ENCODE results near the gene DCAKD.

The DCAKD gene

DNA sequence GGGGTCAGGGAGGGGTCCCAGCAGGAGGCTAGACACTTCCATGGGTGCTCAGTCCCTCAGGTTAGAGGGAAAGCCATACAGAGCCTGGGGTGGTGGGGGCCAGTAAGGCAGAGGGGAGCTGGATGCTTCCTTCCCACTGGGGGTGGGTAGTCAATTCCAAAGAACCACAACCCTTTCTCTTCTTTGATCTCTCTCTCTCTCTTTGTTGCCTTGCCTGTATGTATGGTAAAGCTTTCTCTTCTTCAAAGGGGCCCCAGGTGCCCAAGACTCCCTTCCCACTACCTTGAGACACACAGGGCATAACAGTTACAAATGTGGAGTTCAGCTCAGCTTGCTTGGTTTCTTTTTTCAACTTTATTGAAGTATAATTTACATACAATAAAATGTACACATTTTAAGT lies 52.8 kb downstream of the DCAKD start:
- DNase-seq: no peak

DNA sequence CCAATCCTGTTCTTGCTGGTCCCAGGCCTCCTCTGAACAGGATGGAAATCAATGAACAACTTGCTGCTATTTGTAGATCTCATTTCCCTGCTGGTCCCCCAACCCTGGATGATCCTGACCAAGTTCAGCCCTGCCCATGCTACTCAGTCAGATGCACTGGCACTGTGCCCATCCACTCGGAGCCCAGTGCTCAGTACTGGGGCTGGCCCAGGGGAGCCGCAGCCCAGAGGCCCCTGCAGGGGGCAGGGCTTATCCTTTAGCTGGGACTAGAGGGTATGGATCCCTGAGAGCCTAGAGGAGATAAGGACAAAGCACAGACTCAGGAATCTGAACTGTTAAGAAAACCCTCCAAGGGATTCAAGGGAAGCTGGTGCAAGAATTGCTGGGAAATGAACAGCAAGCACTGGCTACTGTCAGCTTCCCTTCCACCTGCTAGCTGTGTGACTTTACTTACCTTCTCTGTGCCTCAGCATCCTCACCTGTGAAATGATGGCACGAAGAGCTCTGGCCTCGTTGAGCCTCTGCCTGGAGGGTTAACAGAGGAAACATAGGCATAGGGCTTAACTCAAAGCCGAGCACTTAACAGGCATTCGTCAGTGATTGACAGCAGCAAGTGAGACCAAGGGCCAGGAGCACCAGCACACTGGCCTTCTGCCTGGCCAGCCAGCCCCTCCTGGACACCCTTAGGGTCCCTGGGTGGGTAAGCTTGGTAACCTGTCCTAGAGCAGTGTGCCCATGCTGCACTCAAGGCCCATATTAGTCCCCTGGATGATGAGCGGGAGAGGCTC lies 53.5 kb downstream of the DCAKD start:
- DNase-seq: no peak

DNA sequence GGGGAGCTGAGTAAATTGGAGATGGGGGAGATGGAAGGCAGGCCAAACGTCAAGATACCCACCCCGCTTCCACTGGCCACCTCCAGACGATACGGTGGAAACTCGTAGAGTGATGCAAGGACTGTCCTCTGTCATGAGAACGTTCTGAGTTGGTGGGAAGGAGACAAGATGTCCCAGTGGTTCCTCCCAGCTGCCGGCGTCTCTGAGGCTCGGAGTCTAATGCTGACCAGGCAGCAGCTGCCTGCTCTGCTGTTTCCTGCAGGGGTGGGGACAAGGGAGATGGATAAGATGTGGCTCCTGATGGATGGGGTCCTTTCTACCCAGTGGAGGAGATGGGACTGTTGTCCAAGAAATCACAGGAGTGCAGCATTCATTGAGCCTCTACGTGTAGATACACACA lies 55.1 kb downstream of the DCAKD start:
- no peak for DNase-seq

DNA sequence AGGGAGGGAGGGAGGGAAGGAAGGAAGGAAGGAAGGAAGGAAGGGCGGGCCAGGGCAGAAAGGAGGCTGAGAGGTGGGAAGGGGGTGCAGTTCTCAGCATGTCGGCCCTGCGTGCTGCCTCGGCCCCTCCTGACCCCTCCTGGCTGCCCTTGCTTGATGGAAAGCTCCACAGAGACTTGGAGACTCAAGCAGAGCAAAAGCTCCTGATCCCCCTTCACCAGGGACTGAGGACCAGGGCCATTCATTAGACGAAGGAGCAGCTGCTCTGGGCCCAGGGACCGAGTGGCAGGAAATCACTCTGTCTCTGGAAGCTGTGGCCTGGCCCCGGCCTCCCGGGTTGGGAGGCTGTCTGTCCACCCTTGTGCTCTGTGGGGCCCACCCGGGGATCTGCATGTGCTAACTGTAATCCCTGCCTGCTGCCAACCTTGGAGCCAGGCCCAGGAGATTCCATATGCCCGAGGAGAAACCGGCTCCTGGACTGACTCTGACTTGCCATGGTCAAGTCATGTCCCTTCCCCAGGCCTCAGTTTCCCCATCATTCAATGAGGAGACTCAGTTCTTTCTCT lies 55.9 kb downstream of the DCAKD start:
- DNase-seq: no peak

- no peak for DNase-seq
Measured at GRCh38 chr17:44992242-44992939, 59.0 kb downstream of the DCAKD start.

GRCh38 chr17:44990994-44991393 lies 60.4 kb downstream of the DCAKD start:
- no peak for DNase-seq

DNA sequence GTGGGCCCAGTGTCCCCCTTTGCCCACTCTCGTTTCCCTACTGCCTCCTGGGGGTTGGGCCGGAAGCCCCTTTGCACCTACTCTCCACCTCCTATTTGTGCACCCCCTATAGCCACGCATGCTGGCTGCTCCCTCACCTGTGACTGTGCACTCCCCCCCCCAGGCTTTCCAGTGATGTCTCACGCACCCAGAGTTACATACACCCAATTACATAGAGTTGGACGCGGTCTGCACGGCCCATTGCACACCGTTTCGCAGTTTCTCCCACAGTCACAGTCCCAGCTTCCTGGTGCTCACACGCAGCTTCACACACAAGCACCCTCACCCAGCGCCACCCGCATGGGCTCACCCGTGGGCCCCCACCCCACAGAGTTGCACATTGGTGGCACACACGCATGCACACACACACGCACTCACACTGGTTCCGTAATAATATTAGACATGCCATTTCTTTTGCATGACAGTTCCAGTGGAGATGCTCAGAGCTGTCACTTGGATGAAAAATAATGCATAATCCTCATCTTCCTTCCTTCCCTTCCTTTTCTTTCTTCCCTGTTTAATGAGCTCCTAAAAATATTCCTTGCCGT lies 61.8 kb downstream of the DCAKD start:
- no peak for DNase-seq

DNA sequence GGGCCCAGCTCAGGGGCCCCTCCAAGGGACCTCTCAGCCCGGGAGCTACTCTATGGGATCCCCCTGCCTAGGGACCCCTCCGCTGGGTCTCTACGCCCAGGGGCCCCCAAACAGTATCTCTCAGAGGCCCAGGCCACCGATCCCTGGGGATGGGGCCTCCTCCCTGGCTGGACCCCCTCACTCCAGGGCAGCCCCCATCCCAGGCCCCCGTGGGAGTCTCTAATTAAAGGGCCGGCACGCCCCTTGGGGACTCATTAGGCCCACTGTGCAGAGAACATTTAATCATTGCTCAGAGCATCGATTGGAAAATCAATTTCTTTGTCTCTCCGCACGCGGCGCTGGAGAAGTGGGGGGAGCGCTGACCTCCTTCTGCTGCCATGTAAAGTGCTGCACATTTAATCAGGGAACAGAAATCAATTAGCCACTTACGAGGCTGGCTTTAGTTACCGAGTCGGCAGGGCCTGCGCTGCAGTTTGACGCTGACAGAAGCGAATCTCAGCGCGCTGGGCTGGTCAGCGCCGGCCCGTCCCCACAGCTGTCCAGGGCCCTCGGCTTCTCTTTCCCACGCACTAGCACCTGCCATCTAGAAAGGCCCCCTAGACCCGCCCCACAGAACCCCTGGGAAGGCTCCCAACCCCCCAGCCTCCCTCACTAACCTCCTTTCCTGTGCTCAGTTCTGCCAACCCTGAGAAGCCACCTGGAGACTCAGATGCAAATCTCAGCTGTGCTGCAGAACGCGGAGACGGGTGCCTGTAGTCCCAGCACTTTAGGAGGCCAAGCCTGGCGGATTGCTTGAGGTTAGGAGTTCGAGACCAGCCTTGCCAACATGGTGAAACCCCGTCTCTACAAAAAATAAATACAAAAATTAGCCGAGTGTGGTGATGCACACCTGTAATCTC lies 63.1 kb downstream of the DCAKD start:
- DNase-seq: no peak

- no peak for DNase-seq
Measured at GRCh38 chr17:44983563-44983962, 67.9 kb downstream of the DCAKD start.

GRCh38 chr17:44982113-44982702 lies 69.2 kb downstream of the DCAKD start:
- DNase-seq: no peak

DNA sequence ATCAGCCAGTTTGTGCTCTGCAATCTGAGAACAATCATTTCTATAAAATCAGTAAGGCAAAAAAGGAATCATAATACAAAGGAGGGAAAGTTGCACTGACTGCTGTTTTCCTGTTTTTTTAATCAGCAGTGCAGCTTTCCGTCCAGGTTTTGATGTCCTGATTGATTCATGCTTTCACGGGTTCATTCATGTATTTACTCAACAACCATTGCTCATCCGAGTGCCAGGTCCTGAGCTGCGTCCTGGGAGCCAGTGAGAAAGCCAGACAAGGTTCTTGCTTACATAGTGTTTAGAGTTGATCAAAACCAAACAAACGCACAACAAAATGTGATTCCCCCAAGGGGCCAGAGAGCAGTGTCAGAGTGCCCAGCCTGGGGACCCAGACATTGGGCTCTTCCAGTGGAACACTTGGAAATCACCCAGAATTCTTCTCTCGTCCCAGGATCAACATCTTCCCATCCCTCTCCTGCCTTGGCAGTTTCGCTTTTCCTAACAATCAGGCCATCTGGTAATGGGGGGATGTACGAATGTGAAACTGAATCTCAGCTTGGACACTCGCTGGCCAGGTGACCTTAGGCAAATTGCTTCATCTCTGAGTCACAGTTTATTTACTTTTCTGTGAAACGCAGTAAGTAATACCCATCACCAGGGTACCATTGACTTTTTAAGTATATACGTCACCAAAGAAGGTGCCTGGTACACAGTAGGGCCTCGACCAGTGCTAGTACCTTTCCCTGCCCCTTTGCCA lies 70.0 kb downstream of the DCAKD start:
- no peak for DNase-seq

DNA sequence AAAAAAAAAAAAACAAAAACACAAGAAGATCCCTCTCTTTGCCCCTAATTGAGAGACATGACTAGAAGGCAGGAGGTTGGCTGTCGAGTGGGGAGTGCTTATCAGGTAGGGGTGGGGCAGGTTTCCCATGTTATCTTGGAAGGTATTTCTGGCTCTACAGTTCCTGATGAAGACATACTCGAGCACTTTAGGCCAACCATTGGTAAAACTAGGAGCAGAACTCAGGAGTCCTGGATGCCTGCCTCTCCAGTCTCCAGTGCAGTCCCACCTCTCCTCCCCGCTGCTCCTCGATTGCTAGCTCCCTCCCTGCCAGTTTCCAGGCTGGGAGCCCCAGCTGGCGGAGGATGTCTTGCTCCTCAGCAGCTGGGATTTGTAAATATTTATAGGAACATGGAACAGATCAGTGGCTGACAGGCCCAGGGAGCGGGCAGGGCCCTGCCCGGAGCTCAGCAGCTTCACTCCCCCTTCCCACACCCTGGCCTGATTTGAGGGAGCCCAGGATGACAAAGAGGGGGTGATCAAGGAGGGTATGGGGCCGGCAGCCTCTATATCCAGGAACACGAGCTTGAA lies 71.9 kb downstream of the DCAKD start:
- DNase-seq: no peak

- DNase-seq: no peak
Measured at GRCh38 chr17:44978807-44979206, 72.6 kb downstream of the DCAKD start.

DNA sequence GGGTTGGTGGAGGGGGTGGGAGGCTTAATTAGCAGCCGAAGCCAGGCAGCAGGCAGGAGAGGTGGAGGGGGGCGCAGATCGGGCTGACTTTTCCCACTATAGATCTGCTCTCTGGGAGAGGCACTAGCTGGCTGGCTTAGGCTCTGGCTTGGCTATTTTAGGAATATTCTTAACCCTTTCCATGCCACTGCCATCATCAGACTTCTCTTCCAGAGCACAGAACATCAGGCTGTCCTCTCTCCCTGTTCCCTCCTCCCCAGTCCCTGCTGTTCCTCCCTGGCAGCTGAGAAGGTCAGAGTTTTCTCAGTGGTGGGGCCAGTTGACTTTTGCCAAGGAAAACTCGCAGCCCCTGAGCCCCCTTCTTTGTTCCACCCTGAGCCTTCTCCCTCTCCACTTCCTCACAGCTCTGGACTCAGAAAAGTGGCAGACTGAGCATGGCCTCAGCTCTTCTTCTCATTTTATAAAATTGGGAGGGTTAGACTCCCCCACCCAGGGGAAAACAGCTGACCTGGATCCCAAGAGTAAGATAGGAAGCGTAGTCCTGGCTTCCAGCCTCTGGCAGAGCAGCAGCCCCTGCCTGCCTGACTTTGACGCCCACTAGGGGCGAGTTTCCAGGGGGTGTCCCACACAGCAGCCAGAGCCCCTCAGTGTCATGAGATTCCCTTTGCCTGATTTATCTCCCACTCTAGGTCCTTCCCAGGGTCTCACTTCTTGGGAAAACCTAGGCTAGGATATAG lies 73.5 kb downstream of the DCAKD start:
- no peak for DNase-seq

DNA sequence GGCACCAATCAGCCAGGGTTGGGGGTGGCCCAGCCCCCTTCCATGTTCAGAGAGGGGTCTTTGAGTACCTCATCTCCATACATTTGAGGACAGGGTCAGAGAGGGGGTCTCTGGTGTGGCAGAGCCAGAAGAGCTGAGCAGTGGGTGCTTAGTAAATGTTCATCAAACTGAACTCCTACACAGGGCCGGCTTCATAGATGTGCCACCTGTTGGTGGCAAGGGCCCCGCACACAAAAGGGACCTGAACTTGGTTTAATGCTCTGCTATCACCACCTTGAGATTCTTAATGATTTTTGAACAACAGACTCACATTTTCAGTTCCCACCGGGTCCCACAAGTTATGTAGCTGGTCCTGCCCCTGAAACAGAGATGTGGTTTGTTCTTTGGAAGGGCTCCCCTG lies 74.4 kb downstream of the DCAKD start:
- no peak for DNase-seq

DNA sequence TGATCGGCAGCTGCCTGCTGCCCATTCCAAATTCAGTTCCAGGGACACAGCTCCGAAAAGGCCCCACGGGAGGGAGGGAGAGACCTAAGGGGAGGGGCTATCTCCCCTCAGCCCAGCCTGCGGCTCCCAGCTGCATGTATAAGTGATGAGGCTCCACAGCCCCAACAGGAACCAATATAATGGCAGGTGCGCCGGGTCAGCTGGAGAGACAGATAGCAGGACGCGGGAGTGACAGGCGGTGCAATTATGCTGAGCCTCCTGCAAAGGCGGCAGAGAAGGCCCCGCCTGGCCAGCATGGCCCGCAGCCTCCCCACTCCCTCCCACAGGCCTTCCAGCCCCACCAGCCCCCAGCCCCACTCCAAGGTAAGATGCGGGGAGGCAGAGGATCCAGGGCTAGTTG lies 75.2 kb downstream of the DCAKD start:
- no peak for DNase-seq

Data from NCI-H748 treated with DMSO at 0.1 percent for 48 hours (cell line).